ENCODE results near the gene NTNG1.

NTNG1 gene

DNA sequence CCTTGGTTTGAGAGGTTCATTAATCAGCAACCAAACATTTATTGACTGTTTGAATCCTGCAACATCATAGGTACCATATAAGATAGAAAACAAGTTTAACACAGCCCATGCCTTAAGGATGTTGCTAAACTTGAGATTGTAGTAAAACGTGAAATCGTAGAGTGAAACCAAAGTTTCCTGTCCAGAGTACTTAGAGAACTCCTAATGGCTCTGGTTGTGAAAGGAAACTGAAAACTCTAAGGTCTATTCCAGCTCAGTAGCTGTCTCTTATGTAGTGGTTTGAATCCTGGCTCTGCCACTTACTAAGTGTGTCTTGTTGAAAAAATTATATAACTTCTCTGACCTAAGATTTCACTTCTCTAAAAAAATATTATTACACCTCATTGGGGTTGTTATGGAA is 310.9 kb downstream of the NTNG1 start:
- no peak overlapping the region for H3K4me3 ChIP-seq
- no peak overlapping the region for H3K27ac ChIP-seq
- no peaks in the 10 kb centered on the region for H3K27me3 ChIP-seq
- no peaks in the 10 kb centered on the region for H3K9me3 ChIP-seq
- no peaks in the 10 kb centered on the region for H3K36me3 ChIP-seq
- intact Hi-C loops (cut with DNase I; ENCODE audit: low total_unique reads), result no loop called here
- DNase-seq, result no peak
- H3K4me1 ChIP-seq, result no peaks in the 10 kb centered on the region
- TF ChIP-seq, protein P1, sequence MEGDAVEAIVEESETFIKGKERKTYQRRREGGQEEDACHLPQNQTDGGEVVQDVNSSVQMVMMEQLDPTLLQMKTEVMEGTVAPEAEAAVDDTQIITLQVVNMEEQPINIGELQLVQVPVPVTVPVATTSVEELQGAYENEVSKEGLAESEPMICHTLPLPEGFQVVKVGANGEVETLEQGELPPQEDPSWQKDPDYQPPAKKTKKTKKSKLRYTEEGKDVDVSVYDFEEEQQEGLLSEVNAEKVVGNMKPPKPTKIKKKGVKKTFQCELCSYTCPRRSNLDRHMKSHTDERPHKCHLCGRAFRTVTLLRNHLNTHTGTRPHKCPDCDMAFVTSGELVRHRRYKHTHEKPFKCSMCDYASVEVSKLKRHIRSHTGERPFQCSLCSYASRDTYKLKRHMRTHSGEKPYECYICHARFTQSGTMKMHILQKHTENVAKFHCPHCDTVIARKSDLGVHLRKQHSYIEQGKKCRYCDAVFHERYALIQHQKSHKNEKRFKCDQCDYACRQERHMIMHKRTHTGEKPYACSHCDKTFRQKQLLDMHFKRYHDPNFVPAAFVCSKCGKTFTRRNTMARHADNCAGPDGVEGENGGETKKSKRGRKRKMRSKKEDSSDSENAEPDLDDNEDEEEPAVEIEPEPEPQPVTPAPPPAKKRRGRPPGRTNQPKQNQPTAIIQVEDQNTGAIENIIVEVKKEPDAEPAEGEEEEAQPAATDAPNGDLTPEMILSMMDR (IDR thresholded peaks at IDR 0.05), result no peak

DNA sequence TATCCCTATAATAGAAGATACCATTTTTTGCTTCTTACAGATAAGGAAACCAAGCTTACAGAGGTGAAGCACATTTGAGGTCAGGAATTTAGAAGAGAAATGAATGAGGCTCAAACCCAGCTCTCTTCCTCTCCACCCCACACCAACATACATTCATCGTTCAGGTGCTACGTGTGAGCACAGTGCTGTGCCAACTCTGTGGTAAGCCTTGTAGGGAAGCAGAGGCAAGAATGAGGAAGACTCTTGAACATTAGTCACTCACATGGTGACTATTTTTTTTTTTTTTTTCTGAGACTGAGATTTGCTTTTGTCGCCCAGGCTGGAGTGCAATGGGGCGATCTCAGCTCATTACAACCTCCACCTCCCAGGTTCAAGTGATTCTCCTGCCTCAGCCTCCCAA is 314.0 kb downstream of the NTNG1 start:
- Histone ChIP-seq H3K36me3 (no peaks in the 10 kb centered on the region), H3K9me3 (no peaks in the 10 kb centered on the region), H3K4me1 (no peaks in the 10 kb centered on the region), H3K27me3 (no peaks in the 10 kb centered on the region), H3K27ac (no peak overlapping the region), H3K4me3 (no peak overlapping the region)
- intact Hi-C loops (cut with DNase I; ENCODE audit: low total_unique reads), result no loop called here
- DNase-seq, result no peak
- TF ChIP-seq, protein P1 (IDR thresholded peaks at IDR 0.05), result no peak

DNA sequence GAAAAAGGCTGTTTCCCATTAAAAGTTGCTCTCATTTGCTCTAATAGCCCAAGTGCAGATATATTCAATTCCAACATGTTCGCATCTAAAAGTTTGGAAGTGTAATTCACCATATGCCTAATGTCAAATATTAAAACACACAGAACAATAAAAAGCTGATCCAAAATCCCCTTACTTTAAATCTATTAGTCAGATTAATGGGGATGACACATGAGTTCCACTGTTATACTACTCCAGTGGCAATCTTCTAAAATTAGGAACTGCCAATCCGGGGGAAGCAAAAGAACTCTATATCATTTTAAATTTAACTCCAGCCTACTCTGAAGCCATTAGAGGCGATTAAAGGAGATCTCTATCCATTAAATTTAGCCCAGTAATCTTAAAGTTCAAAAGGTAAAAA is 317.1 kb downstream of the NTNG1 start:
- Histone ChIP-seq H3K9me3 (no peaks in the 10 kb centered on the region), H3K4me3 (no peak overlapping the region), H3K27ac (no peak overlapping the region), H3K27me3 (no peaks in the 10 kb centered on the region), H3K4me1 (no peaks in the 10 kb centered on the region), H3K36me3 (no peaks in the 10 kb centered on the region)
- TF ChIP-seq, protein P1 (IDR thresholded peaks at IDR 0.05), result no peak
- no peak for DNase-seq
- intact Hi-C loops (cut with DNase I; ENCODE audit: low total_unique reads), result no loop called here

DNA sequence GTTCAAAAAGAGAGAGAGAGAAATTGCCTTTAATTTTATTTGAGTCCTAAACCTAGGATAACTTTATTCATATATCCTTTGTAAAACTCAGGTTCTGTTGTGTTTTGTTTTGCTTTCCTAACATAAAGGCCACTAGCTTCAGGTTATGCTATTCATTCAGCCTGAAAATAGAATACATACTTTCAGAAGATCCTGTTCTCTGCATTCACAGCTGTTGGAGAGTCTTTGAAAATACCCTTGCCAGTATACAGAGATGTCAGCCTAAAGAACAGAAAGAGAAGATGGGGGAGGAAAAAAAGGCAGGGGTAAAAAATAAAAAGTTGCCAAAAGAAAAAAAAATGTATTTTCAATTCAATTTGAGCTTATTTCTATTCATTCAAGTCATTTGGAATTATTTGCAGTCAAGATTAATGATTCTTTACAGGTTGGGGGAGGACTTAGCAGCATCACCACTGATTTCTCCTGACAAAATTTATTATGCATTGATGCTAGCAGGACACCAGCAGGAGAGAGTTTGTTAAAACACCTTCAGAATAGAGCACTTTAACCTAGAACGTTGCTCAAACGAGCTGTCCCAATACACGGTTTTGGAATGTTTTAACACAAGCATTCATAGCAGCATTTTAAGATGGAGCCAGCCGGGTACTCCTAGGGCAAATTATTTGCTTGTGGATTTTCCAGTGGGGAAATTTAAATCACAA is 318.5 kb downstream of the NTNG1 start:
- Histone ChIP-seq H3K4me1 (no peaks in the 10 kb centered on the region), H3K27ac (no peak overlapping the region), H3K4me3 (no peak overlapping the region), H3K9me3 (no peaks in the 10 kb centered on the region), H3K27me3 (no peaks in the 10 kb centered on the region), H3K36me3 (no peaks in the 10 kb centered on the region)
- no peak for DNase-seq
- intact Hi-C loops (cut with DNase I; ENCODE audit: low total_unique reads), result no loop called here
- TF ChIP-seq, protein P1 (IDR thresholded peaks at IDR 0.05), result no peak

DNA sequence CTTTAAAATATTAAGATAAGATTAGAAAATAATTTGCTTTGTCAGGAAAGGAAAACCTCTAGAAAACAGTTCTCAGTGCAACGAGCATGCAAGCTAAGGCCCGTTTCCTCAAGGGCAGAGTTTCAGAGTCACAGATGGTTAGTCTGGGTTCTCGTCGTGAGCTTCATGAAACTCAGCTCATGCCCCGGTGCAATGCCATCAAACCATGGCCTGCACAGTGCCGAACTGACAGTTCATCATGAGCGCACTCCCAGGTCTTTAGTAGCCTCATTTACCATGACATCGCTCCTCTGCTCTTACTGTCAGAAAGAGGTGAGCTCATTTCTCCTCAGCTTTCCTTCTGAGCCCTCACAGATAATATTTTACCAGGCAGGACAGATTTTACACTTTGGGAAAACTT is 319.2 kb downstream of the NTNG1 start:
- Histone ChIP-seq H3K36me3 (no peaks in the 10 kb centered on the region), H3K4me1 (no peaks in the 10 kb centered on the region), H3K4me3 (no peak overlapping the region), H3K27ac (no peak overlapping the region), H3K9me3 (no peaks in the 10 kb centered on the region), H3K27me3 (no peaks in the 10 kb centered on the region)
- intact Hi-C loops (cut with DNase I; ENCODE audit: low total_unique reads), result no loop called here
- TF ChIP-seq, protein P1 (IDR thresholded peaks at IDR 0.05), result no peak
- no peak for DNase-seq

DNA sequence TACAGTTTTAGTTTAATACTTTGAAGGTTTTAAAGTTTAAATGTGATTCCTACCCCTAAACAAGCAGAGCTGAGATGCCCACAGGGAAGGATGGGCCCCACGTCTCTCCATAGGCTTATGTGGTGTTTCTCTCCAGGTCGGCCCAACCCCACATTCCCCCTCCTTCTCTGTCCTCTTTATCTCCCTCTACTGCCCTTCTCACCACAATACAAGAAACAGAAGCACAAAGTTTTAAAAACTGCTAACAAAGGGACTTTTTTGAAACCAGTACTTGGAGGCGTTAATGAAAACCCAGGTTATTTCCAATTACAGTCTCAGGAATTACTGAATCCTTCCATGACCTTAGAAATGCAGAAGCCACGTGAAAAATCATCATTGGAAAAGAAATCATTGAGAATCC is 324.0 kb downstream of the NTNG1 start:
- H3K27ac ChIP-seq, result no peak overlapping the region
- TF ChIP-seq, protein P1 (IDR thresholded peaks at IDR 0.05), result no peak
- no peak for DNase-seq
- H3K27me3 ChIP-seq, result no peaks in the 10 kb centered on the region
- intact Hi-C loops (cut with DNase I; ENCODE audit: low total_unique reads), result no loop called here
- no peaks in the 10 kb centered on the region for H3K36me3 ChIP-seq
- H3K9me3 ChIP-seq, result no peaks in the 10 kb centered on the region
- no peaks in the 10 kb centered on the region for H3K4me1 ChIP-seq
- H3K4me3 ChIP-seq, result no peak overlapping the region

Data from tibial artery (tissue), 4 donors.